ENCODE measurements around the gene APOBR.

- TF ChIP-seq BRCA1 (IDR thresholded peaks at IDR 0.05; ENCODE audit: low read depth, low read length) (no peak), CTCF (IDR thresholded peaks at IDR 0.05 in 2 of 3, conservative IDR thresholded peaks at IDR 0.05 in 1 of 3; ENCODE audit: control insufficient read depth in 2 of 3, extremely low read depth in 1 of 3, insufficient read depth in 1 of 3, low read depth in 3 of 3, low read length in 3 of 3) (no peak), RUNX3 (IDR thresholded peaks at IDR 0.05; ENCODE audit: low read length) (no peak), SIX5 (IDR thresholded peaks at IDR 0.05; ENCODE audit: low read depth, low read length, severe bottlenecking) (no peak), POLR2AphosphoS5 (IDR thresholded peaks at IDR 0.05; ENCODE audit: low read length) (no peak), ETV6 (conservative IDR thresholded peaks at IDR 0.05 in 1 of 2, IDR thresholded peaks at IDR 0.05 in 1 of 2; ENCODE audit: borderline replicate concordance in 1 of 2, low read depth in 1 of 2) (no peak), CREB1 (IDR thresholded peaks at IDR 0.05; ENCODE audit: low read depth) (no peak), ATF7 (IDR thresholded peaks at IDR 0.05; ENCODE audit: low read depth) (no peak), GATAD2B (conservative IDR thresholded peaks at IDR 0.05; ENCODE audit: low read depth) (no peak), TAF1 (IDR thresholded peaks at IDR 0.05; ENCODE audit: borderline replicate concordance, low read depth, low read length) (no peak), EZH2 (IDR thresholded peaks at IDR 0.05; ENCODE audit: borderline replicate concordance, control insufficient read depth, low read depth, low read length) (no peak), YY1 (IDR thresholded peaks at IDR 0.05; ENCODE audit: low read depth, low read length) (no peak), ESRRA (IDR thresholded peaks at IDR 0.05; ENCODE audit: low read length) (no peak), NR2F1 (conservative IDR thresholded peaks at IDR 0.05) (no peak)
Observed at GRCh38 chr16:28520672-28521071, 26.2 kb downstream of the APOBR start.

Data from GM12878 (cell line).